Epithelial cell of proximal tubule (primary cell): ENCODE results near the gene CYP11A1. TPM values are rescaled to one million over a fixed set of nuclear protein-coding genes. Genes with fewer than 3 reads are reported as not detected.

ENCODE experiments used
- DNase-seq: peaks from one replicate; pipeline ENCODE4 v3.0.0-alpha.2; 2011; ENCODE audit warnings: low read depth
- H3K4me3 ChIP-seq: 2 replicates; pipeline ENCODE4 v1.5.1; 2011; ENCODE audit warnings: low read depth, mild to moderate bottlenecking, low read length
- total RNA-seq: library from RNA; depleted of rRNA; stranded (reverse); fragments of >200 nt; gene quantifications from 2 replicates; pipeline ENCODE4 v1.2.3, GENCODE V29; 2015
- TF ChIP-seq, protein P1 (sequence below): conservative IDR thresholded peaks from 2 replicates; pipeline ENCODE4 v1.5.1; 2012; ENCODE audit warnings: low read depth, mild to moderate bottlenecking, low read length

Gene CYP11A1
- total RNA-seq, 1 donor from 2014 or later, result 2.6 TPM

DNA sequence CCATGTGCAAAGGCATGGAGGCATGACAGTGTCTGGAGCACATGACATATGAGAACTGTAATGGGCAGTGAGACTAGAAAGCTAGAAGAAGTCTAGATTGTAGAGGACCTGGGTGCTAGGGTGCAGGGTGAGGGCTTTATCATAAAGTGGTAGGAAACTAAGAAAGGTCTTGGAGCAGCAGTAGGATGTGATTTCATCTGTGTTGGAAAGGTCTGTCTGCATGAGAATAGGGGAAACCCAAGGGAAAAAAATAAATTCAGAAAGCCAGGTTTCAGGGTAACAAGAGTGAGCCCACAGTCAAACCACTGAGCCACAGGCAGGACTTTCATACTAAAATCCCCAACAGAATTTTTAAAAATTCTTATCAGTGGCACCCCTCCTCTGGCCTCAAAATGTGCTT lies 76.8 kb downstream of the CYP11A1 start:
- TF ChIP-seq, protein P1, sequence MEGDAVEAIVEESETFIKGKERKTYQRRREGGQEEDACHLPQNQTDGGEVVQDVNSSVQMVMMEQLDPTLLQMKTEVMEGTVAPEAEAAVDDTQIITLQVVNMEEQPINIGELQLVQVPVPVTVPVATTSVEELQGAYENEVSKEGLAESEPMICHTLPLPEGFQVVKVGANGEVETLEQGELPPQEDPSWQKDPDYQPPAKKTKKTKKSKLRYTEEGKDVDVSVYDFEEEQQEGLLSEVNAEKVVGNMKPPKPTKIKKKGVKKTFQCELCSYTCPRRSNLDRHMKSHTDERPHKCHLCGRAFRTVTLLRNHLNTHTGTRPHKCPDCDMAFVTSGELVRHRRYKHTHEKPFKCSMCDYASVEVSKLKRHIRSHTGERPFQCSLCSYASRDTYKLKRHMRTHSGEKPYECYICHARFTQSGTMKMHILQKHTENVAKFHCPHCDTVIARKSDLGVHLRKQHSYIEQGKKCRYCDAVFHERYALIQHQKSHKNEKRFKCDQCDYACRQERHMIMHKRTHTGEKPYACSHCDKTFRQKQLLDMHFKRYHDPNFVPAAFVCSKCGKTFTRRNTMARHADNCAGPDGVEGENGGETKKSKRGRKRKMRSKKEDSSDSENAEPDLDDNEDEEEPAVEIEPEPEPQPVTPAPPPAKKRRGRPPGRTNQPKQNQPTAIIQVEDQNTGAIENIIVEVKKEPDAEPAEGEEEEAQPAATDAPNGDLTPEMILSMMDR, result no peak
- DNase-seq, result no peak

DNA sequence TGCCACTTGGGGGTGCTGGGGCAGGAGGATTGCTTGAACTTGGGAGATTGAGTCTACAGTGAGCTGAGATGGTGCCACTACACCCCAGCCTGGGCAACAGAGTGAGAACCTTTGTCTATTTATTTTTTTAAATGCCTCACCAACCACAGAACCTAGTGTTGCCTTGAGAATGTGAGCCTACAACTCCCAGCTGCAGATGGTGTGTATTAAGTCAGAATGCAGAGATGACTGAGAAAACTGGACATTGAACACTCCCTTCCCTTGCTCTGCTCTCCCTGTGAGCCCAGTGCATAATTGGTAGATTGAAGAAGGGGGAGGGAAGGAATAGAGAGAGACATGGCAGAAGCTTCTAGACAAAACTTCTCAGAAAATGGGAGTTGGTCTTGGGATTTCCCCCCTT lies 77.8 kb downstream of the CYP11A1 start:
- no peak for DNase-seq
- TF ChIP-seq, protein P1, result no peak
- no peak overlapping the region for H3K4me3 ChIP-seq

More for the DNA sequence above, 76.8 kb downstream of the CYP11A1 start:
- no peak overlapping the region for H3K4me3 ChIP-seq

Other genes with a start within 250 kb of the CYP11A1 start
- not detected in 2 replicates for gene ISLR2, start 237.1 kb downstream of the CYP11A1 start, total RNA-seq
- not detected in 2 replicates for gene ISLR, start 193.9 kb downstream of the CYP11A1 start, total RNA-seq
- gene STRA6, start 164.9 kb downstream of the CYP11A1 start, total RNA-seq, result 1.9 and 3.9 TPM in 2 replicates
- 2.5 TPM in 1 of 2 replicates, not detected in the other for gene CCDC33, start 131.3 kb downstream of the CYP11A1 start, total RNA-seq
- 112 and 113 TPM in 2 replicates for gene SEMA7A, start 66.3 kb upstream of the CYP11A1 start, total RNA-seq
- gene UBL7, start 93.5 kb upstream of the CYP11A1 start, total RNA-seq, result 57.8 and 67.9 TPM in 2 replicates
- gene ARID3B, start 173.6 kb upstream of the CYP11A1 start, total RNA-seq, result 13.3 and 22.4 TPM in 2 replicates
- gene CLK3, start 248.2 kb upstream of the CYP11A1 start, total RNA-seq, result 82.6 and 102 TPM in 2 replicates